ENCODE results near the gene LRCH3.
"Not testable (repeated sequence)": the region's sequence is repeated elsewhere in the genome, so short reads cannot be mapped to it uniquely, and the experiment has no call there.

The LRCH3 gene

GRCh38 chr3:197926418-197926817, 135.4 kb downstream of the LRCH3 start:
- H3K27me3 ChIP-seq (ENCODE audit: insufficient read depth, low read length, poor library complexity), result no peaks in the 10 kb centered on the region
- DNase-seq, result no peak
- H3K9ac ChIP-seq (ENCODE audit: low read depth, low read length), result no peak overlapping the region
- TF ChIP-seq CTCF (IDR thresholded peaks at IDR 0.05; ENCODE audit: borderline replicate concordance, extremely low read depth, low read length, poor library complexity, severe bottlenecking) (peak; percentile 48), EZH2 (IDR thresholded peaks at IDR 0.05; ENCODE audit: borderline replicate concordance, low read depth, low read length, severe bottlenecking) (no peak)
- no peak overlapping the region for H2AFZ ChIP-seq (ENCODE audit: low read depth, low read length)
- no peaks in the 10 kb centered on the region for H3K9me3 ChIP-seq (ENCODE audit: insufficient read depth, low read length, severe bottlenecking)
- H3K4me2 ChIP-seq (ENCODE audit: insufficient read depth, low read length), result no peak overlapping the region
- no peaks in the 10 kb centered on the region for H3K4me1 ChIP-seq (ENCODE audit: insufficient read depth, low read length)
- ATAC-seq (ENCODE audit: insufficient read depth, low read depth), result no peak
- H3K79me2 ChIP-seq (ENCODE audit: insufficient read depth, low read length), result no peaks in the 10 kb centered on the region
- no peak overlapping the region for H3K27ac ChIP-seq (ENCODE audit: low read length)
- no peak overlapping the region for H3K4me3 ChIP-seq (ENCODE audit: low read depth in 1 of 2, low read length in 2 of 2)
- H3K36me3 ChIP-seq (ENCODE audit: insufficient read depth, low read length), result no peaks in the 10 kb centered on the region
- no peaks in the 10 kb centered on the region for H4K20me1 ChIP-seq (ENCODE audit: insufficient read depth, low read length)

DNA sequence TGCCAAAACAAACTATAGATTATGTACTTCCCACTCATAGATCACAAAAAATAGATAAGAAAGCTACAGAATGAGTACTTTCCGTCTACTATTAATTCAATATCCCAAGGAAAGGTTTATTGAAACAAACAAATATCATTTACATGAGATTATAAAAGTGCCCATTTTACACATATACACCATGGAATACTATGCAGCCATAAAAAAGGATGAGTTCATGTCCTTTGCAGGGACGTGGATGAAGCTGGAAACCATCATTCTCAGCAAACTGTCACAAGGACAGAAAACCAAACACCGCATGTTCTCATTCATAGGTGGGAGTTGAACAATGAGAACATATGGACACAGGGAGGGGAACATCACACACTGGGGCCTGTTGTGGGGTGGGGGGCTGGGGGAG, 136.5 kb downstream of the LRCH3 start:
- not testable (repeated sequence) for H2AFZ ChIP-seq (ENCODE audit: low read depth, low read length)

GRCh38 chr3:197936819-197937384, 145.8 kb downstream of the LRCH3 start:
- Histone ChIP-seq H3K9me3 (ENCODE audit: insufficient read depth, low read length, severe bottlenecking) (no peaks in the 10 kb centered on the region), H3K27ac (ENCODE audit: low read length) (no peak overlapping the region), H3K4me3 (ENCODE audit: low read depth in 1 of 2, low read length in 2 of 2) (no peak overlapping the region), H4K20me1 (ENCODE audit: insufficient read depth, low read length) (no peaks in the 10 kb centered on the region), H3K4me1 (ENCODE audit: insufficient read depth, low read length) (no peaks in the 10 kb centered on the region), H3K79me2 (ENCODE audit: insufficient read depth, low read length) (no peaks in the 10 kb centered on the region), H3K36me3 (ENCODE audit: insufficient read depth, low read length) (no peaks in the 10 kb centered on the region), H3K4me2 (ENCODE audit: insufficient read depth, low read length) (no peak overlapping the region), H3K27me3 (ENCODE audit: insufficient read depth, low read length, poor library complexity) (no peaks in the 10 kb centered on the region), H2AFZ (ENCODE audit: low read depth, low read length) (no peak overlapping the region), H3K9ac (ENCODE audit: low read depth, low read length) (no peak overlapping the region)
- TF ChIP-seq CTCF (IDR thresholded peaks at IDR 0.05; ENCODE audit: borderline replicate concordance, extremely low read depth, low read length, poor library complexity, severe bottlenecking) (no peak), EZH2 (IDR thresholded peaks at IDR 0.05; ENCODE audit: borderline replicate concordance, low read depth, low read length, severe bottlenecking) (no peak)
- no peak for ATAC-seq (ENCODE audit: insufficient read depth, low read depth)
- no peak for DNase-seq

More for the DNA sequence above, 136.5 kb downstream of the LRCH3 start:
- H3K9ac ChIP-seq (ENCODE audit: low read depth, low read length); H3K9me3 ChIP-seq (ENCODE audit: insufficient read depth, low read length, severe bottlenecking); H3K27me3 ChIP-seq (ENCODE audit: insufficient read depth, low read length, poor library complexity); H3K36me3 ChIP-seq (ENCODE audit: insufficient read depth, low read length); H3K4me3 ChIP-seq (ENCODE audit: low read depth in 1 of 2, low read length in 2 of 2); H3K27ac ChIP-seq (ENCODE audit: low read length); H3K4me1 ChIP-seq (ENCODE audit: insufficient read depth, low read length); H3K79me2 ChIP-seq (ENCODE audit: insufficient read depth, low read length); ATAC-seq (ENCODE audit: insufficient read depth, low read depth); H3K4me2 ChIP-seq (ENCODE audit: insufficient read depth, low read length); H4K20me1 ChIP-seq (ENCODE audit: insufficient read depth, low read length); DNase-seq: not testable (repeated sequence)
